ENCODE measurements around the gene HNRNPM.

HNRNPM gene

GRCh38 chr19:8536282-8536681 is 91.5 kb downstream of the HNRNPM start:
- DNase-seq (ENCODE audit: extremely low read depth in 1 of 2, low read depth in 1 of 2): no peak

GRCh38 chr19:8537099-8537498 is 92.3 kb downstream of the HNRNPM start:
- no peak for DNase-seq (ENCODE audit: extremely low read depth in 1 of 2, low read depth in 1 of 2)
